HG03039 (cell line): ENCODE results near the gene ARHGAP6.
"Not testable (repeated sequence)": the region's sequence is repeated elsewhere in the genome, so short reads cannot be mapped to it uniquely, and the experiment has no call there.

Experiments used
- ATAC-seq: cut with Tn5 transposase; IDR thresholded peaks from one replicate; pipeline ENCODE4 v1.9.1; 2021; ENCODE audit warnings: mild to moderate bottlenecking, moderate library complexity; ENCODE audit not compliant: unreplicated experiment

ARHGAP6 gene

DNA sequence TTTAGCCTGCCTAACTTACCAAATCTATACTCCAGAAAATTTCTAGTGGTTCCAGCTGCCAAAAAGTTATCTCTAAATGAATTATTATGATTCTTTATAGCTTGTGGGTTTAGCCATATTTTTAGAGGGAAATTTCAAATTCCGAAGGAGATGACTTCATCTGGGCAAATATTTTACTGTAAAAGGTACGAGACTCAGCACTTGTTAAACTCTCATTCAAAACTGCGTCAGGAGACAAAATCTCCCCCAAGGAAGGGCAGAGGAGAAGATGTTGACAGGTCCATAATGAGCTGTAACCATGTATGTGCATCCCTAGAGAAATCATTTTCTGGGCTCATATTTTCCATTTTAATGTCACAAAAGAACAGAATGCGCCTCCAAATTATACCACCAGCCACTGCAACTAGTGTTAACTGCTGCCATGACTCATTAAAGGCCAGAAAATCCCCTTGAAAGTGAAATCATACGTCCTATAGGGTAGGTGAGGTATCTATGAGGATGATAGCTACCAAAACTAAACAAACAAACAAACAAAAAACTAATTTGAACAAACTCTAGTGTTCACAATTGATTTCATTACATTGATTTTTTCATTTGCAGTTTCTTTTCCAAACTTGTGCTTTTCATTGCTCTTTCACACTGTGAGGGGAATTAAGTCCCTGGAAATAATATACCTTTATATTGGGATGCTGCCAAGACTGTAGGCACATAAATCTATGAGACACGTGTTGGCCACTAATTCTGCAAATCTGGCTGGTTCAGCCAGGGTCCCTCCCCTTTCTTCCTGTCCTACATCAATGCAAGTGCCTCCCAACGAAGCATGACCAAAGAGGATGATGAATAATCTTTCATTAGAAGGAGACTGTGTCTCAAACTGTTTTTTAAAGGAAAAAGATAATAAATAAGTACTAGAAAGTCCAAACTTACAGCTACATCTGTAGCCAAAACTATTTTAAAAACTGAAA is 85.8 kb downstream of the ARHGAP6 start:
- ATAC-seq: no peak

GRCh38 chrX:11578301-11578700 is 87.4 kb downstream of the ARHGAP6 start:
- not testable (repeated sequence) for ATAC-seq

GRCh38 chrX:11577603-11578002 is 88.1 kb downstream of the ARHGAP6 start:
- no peak for ATAC-seq

DNA sequence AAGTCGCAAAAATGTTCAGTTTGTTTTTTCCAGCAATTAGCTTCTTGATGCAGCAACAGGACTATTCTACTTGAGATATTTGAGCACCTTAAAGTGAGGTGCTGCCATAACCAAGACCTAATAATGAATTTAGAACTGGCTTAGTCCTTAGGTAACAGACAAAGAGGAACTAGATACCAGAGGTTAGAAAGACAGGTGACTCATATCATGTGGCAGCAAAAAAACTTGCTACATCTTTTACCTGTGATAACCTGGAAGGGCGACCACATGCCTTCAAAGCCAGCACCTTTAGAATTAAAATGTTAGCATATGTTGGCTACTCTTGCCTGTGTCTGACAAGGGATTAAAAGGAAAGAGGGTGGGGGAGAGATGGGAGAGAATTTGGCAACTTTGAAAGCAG is 90.4 kb downstream of the ARHGAP6 start:
- no peak for ATAC-seq

DNA sequence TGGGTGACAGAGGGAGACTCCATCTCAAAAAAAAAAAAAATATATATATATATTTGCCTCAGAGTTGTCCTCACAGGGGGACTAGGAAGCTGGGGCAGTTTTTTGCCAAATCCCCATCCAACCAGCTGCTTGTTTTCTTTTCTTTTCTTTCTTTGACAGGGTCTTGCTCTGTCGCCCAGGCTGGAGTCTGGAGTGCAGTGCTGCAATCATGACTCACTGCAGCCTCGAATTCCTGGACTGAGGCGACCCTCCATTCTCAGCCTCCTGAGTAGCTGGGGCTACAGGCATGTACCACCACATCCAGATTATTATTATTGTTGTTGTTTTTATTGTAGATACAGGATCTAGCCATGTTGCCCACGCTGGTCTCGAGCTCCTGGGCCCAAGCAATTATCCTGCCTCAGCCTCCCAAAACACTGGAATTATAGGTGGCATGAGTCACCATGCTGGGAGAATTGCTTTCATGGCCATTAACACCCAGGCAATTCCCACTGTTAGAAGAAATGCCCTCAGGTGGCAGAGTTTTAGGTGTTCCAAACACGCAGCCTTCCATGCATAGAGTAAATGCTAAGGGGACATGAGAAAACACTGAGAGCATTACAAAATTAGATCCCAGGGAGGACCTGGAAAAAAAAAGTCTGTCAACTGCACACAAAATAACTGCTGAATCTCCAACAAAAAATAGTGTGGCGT is 98.0 kb downstream of the ARHGAP6 start:
- no peak for ATAC-seq

GRCh38 chrX:11566789-11567188 is 98.9 kb downstream of the ARHGAP6 start:
- ATAC-seq: no peak

DNA sequence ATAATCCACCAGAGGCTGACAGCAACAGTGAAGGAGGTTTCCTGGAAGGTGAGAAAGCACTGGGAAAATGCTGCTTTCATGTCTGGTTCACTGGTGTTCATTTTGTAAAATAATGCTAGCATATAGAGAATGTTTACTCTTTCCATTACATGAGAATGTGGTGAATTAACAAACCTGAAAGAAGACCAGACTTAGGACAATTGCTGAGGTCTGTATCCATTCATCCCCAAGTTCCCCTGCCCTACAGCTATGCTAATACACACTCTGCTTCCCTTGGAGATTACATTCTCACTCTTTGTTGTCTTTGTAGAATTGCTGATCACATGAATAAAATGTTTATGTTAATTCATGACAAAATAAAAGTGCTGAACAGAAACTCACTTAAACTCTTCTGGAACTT is 99.5 kb downstream of the ARHGAP6 start:
- no peak for ATAC-seq

GRCh38 chrX:11564546-11564945 is 101.2 kb downstream of the ARHGAP6 start:
- ATAC-seq: no peak

GRCh38 chrX:11562570-11562969 is 103.2 kb downstream of the ARHGAP6 start:
- no peak for ATAC-seq

GRCh38 chrX:11558972-11559371 is 106.7 kb downstream of the ARHGAP6 start:
- ATAC-seq: no peak

DNA sequence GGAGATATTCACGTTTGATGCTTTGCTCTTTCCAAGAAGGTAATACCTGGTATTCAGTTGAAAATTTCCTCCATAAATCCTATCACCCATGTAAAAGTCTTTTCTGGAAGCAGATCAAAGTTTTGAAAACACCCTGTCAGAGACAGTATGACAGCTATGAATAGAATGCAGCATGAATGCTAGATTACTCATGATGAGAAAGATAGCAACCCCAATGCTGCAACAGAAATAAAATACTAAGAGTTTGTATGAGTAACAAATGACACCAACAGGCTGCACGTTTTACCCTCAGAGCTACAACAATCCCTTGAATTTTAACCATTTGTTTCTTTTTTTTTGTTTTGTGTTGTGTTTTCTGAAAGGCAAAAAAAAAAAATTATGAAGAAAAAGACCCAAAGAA is 108.6 kb downstream of the ARHGAP6 start:
- no peak for ATAC-seq

GRCh38 chrX:11555759-11556158 is 110.0 kb downstream of the ARHGAP6 start:
- ATAC-seq: no peak

GRCh38 chrX:11553594-11553993 is 112.1 kb downstream of the ARHGAP6 start:
- no peak for ATAC-seq

DNA sequence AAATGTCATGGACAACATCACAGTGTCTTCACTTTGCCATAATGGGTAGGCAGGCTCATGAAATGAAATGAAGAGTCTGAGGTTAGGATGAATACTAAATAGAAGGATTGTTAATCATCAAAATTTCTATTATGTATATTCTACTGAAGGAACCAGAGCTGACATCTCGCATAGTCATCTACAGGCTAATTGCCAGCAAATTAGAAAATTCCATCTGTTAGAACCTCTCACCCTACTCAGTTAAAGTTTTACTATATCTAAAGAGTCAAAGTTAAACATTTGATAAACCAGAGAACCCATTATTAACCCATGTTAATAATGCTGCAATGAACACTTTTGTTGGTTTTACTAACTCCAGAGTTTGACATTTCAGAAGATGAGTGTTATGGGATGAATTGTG is 114.6 kb downstream of the ARHGAP6 start:
- no peak for ATAC-seq

DNA sequence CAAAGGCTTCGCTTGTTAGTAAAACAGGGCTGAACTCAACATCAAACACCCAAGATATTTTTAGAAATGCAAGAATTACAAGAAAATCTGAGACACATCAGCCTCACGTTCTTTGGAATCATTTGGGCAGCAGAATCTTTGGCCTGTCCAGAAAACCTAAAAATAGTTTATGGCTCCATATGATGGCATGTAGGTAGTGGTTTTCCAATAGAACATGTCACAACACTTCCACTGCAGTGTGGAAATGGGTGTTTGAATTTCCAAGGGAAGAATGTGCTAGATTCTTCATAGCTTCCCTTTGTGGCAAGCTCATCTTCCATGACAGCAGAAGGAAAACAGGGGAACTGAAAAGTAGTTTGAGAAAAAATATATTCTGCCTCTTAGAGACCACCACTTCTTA is 118.8 kb downstream of the ARHGAP6 start:
- ATAC-seq: no peak

GRCh38 chrX:11543249-11543648 is 122.5 kb downstream of the ARHGAP6 start:
- no peak for ATAC-seq

GRCh38 chrX:11541510-11541909 is 124.2 kb downstream of the ARHGAP6 start:
- no peak for ATAC-seq

- peak; percentile 58 for ATAC-seq
Measured at GRCh38 chrX:11540532-11541377, 125.0 kb downstream of the ARHGAP6 start.

- no peak for ATAC-seq
Measured at GRCh38 chrX:11537141-11537540, 128.6 kb downstream of the ARHGAP6 start.

- ATAC-seq: no peak
Measured at GRCh38 chrX:11535156-11535919, 130.4 kb downstream of the ARHGAP6 start.
